SK-N-SH treated with all-trans-retinoic acid at 6 μM for 48 hours (cell line): ENCODE data around the gene IQCN.
A peak's percentile ranks its signal among the peaks of the same experiment; 100 is the strongest.

ENCODE experiments used
- GLIS3 ChIP-seq: fragments of 250-450 bp; sonication (Bioruptor Pico); IDR thresholded peaks from 2 replicates; pipeline ENCODE4 v1.5.0; 2020; ENCODE audit warnings: mild to moderate bottlenecking, moderate library complexity
- ISL1 ChIP-seq: fragments of 250-450 bp; sonication (Bioruptor Pico); IDR thresholded peaks from 2 replicates; pipeline ENCODE4 v2.1.2; 2022; ENCODE audit warnings: mild to moderate bottlenecking, moderate library complexity
- OSR1 ChIP-seq: fragments of 250-450 bp; sonication (Bioruptor Pico); IDR thresholded peaks from 2 replicates; pipeline ENCODE4 v1.8.0; 2022; ENCODE audit warnings: moderate library complexity, mild to moderate bottlenecking, inconsistent platforms
- PPARA ChIP-seq: fragments of 250-450 bp; sonication (Bioruptor Pico); IDR thresholded peaks from 2 replicates; pipeline ENCODE4 v1.5.0; 2020; ENCODE audit warnings: mild to moderate bottlenecking, borderline replicate concordance
- SNAI2 ChIP-seq: fragments of 250-450 bp; sonication (Bioruptor Pico); IDR thresholded peaks from 2 replicates; pipeline ENCODE4 v1.5.0; 2020; ENCODE audit warnings: mild to moderate bottlenecking, moderate library complexity
- TCF4 ChIP-seq: fragments of 250-450 bp; sonication (Bioruptor Pico); IDR thresholded peaks from 2 replicates; pipeline ENCODE4 v1.8.0; 2021; ENCODE audit warnings: mild to moderate bottlenecking, moderate library complexity, borderline replicate concordance
- TOX ChIP-seq: fragments of 250-450 bp; sonication (Bioruptor Pico); IDR thresholded peaks from 2 replicates; pipeline ENCODE4 v1.8.0; 2021; ENCODE audit warnings: mild to moderate bottlenecking, moderate library complexity, borderline replicate concordance
- ZC3H10 ChIP-seq: fragments of 250-450 bp; sonication (Bioruptor Pico); IDR thresholded peaks from 2 replicates; pipeline ENCODE4 v1.5.1; 2021; ENCODE audit warnings: mild to moderate bottlenecking, moderate library complexity
- ZFP3 ChIP-seq: fragments of 250-450 bp; sonication (Bioruptor Pico); IDR thresholded peaks from 2 replicates; pipeline ENCODE4 v1.5.0; 2020; ENCODE audit warnings: mild to moderate bottlenecking, moderate library complexity
- ZFP30 ChIP-seq: fragments of 450-650 bp; formaldehyde crosslinking; IDR thresholded peaks from 2 replicates; pipeline ENCODE4 v1.5.0; 2022; ENCODE audit warnings: mild to moderate bottlenecking, moderate library complexity
- TF ChIP-seq, protein P1 (sequence below): fragments of 250-450 bp; sonication (Bioruptor Pico); IDR thresholded peaks from 2 replicates; pipeline ENCODE4 v1.8.0; 2020; ENCODE audit warnings: mild to moderate bottlenecking, moderate library complexity, borderline replicate concordance
- TF ChIP-seq, protein P2 (sequence below): fragments of 250-450 bp; sonication (Bioruptor Pico); IDR thresholded peaks from 2 replicates; pipeline ENCODE4 v1.8.0; 2021; ENCODE audit warnings: low read depth, mild to moderate bottlenecking, moderate library complexity, borderline replicate concordance

DNA sequence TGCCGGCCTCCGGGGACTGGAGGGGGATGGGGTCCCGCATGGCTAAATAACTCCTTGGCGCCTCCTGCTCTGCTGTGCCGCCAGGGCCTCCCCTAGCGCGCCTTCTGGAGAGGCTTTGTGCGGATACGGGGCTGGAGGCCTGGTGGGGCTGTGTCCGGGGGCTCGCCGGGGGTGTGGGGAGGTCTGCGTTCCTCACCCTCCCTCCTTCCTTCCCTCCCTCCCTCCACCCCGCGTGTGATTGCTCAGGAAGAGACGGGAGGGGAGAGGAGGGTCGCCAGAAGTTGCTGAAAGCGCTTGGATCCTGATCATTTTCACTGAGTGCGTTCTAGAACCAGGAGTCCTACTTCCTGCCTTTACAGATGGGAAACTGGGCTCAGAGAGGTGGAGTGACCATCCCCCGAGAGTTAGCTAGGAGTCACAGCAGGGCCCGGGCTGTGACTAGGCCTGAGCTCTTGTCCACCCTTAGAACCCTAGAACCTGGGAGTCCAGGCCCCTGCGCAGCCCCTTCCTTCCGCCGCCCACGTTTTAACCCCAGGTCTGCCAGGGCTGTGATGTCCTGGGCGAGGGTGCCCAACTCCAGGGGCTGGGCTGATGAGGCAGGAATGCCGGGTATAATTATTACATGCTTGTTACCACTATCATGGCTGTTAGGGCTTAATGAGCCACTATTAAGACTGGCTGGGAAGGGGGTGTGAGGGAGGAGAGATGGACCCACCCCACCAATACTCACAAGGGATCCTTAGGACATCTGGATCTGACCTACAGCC, 8.0 kb upstream of the IQCN start:
- no peak for TF ChIP-seq ISL1 (CRISPR knock-in tag)
- TF ChIP-seq TCF4 (CRISPR knock-in tag) = no peak
- TF ChIP-seq, protein P1, sequence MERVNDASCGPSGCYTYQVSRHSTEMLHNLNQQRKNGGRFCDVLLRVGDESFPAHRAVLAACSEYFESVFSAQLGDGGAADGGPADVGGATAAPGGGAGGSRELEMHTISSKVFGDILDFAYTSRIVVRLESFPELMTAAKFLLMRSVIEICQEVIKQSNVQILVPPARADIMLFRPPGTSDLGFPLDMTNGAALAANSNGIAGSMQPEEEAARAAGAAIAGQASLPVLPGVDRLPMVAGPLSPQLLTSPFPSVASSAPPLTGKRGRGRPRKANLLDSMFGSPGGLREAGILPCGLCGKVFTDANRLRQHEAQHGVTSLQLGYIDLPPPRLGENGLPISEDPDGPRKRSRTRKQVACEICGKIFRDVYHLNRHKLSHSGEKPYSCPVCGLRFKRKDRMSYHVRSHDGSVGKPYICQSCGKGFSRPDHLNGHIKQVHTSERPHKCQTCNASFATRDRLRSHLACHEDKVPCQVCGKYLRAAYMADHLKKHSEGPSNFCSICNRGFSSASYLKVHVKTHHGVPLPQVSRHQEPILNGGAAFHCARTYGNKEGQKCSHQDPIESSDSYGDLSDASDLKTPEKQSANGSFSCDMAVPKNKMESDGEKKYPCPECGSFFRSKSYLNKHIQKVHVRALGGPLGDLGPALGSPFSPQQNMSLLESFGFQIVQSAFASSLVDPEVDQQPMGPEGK = peak; percentile 53; the same call in 1 of the 2 replicates
- TF ChIP-seq ZC3H10 (CRISPR knock-in tag) = no peak
- TF ChIP-seq, protein P2, sequence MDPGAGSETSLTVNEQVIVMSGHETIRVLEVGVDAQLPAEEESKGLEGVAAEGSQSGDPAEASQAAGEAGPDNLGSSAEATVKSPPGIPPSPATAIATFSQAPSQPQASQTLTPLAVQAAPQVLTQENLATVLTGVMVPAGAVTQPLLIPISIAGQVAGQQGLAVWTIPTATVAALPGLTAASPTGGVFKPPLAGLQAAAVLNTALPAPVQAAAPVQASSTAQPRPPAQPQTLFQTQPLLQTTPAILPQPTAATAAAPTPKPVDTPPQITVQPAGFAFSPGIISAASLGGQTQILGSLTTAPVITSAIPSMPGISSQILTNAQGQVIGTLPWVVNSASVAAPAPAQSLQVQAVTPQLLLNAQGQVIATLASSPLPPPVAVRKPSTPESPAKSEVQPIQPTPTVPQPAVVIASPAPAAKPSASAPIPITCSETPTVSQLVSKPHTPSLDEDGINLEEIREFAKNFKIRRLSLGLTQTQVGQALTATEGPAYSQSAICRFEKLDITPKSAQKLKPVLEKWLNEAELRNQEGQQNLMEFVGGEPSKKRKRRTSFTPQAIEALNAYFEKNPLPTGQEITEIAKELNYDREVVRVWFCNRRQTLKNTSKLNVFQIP (CRISPR knock-in tag) = no peak
- TF ChIP-seq PPARA (CRISPR knock-in tag) = no peak
- TF ChIP-seq OSR1 = no peak
- TF ChIP-seq SNAI2 (CRISPR knock-in tag) = no peak
- no peak for TF ChIP-seq ZFP30 (CRISPR knock-in tag)
- TF ChIP-seq GLIS3 (CRISPR knock-in tag) = 0 out of 2 replicates have a peak, but pooled peaks have one; percentile 67
- TF ChIP-seq ZFP3 (CRISPR knock-in tag) = 0 out of 2 replicates have a peak, but pooled peaks have one; percentile 19
- 0 out of 2 replicates have a peak, but pooled peaks have one; percentile 16 for TF ChIP-seq TOX
